ENCODE measurements around the gene EDNRA.

The EDNRA gene

GRCh38 chr4:147566762-147567161 lies 85.9 kb downstream of the EDNRA start:
- H3K4me1 ChIP-seq (ENCODE audit: control insufficient read depth, insufficient read depth, low read length) = no peaks in the 10 kb centered on the region
- no peak overlapping the region for H3K4me3 ChIP-seq (ENCODE audit: low read length)
- H3K27ac ChIP-seq (ENCODE audit: low read length) = no peak overlapping the region
- no peaks in the 10 kb centered on the region for H3K27me3 ChIP-seq (ENCODE audit: control insufficient read depth, insufficient read depth, low read length)
- H3K36me3 ChIP-seq (ENCODE audit: control insufficient read depth, insufficient read depth, low read length) = no peaks in the 10 kb centered on the region
- no peak for DNase-seq (ENCODE audit: low read depth, low spot score)
- H3K9me3 ChIP-seq (ENCODE audit: control insufficient read depth, insufficient read depth, low read length) = no peaks in the 10 kb centered on the region

GRCh38 chr4:147567276-147567675 lies 86.4 kb downstream of the EDNRA start:
- H3K27ac ChIP-seq (ENCODE audit: low read length) = no peak overlapping the region
- H3K36me3 ChIP-seq (ENCODE audit: control insufficient read depth, insufficient read depth, low read length) = no peaks in the 10 kb centered on the region
- no peaks in the 10 kb centered on the region for H3K4me1 ChIP-seq (ENCODE audit: control insufficient read depth, insufficient read depth, low read length)
- WGBS (ENCODE audit: insufficient coverage, insufficient read length) = no CpG with 5 or more reads among the region's 1 CpG
- H3K4me3 ChIP-seq (ENCODE audit: low read length) = no peak overlapping the region
- no peak for DNase-seq (ENCODE audit: low read depth, low spot score)
- no peaks in the 10 kb centered on the region for H3K27me3 ChIP-seq (ENCODE audit: control insufficient read depth, insufficient read depth, low read length)
- H3K9me3 ChIP-seq (ENCODE audit: control insufficient read depth, insufficient read depth, low read length) = no peaks in the 10 kb centered on the region

- no CpG with 5 or more reads among the region's 4 CpGs for WGBS (ENCODE audit: insufficient coverage, insufficient read length)
- H3K9me3 ChIP-seq (ENCODE audit: control insufficient read depth, insufficient read depth, low read length) = no peaks in the 10 kb centered on the region
- H3K27ac ChIP-seq (ENCODE audit: low read length) = no peak overlapping the region
- DNase-seq (ENCODE audit: low read depth, low spot score) = no peak
- no peaks in the 10 kb centered on the region for H3K27me3 ChIP-seq (ENCODE audit: control insufficient read depth, insufficient read depth, low read length)
- no peak overlapping the region for H3K4me3 ChIP-seq (ENCODE audit: low read length)
- no peaks in the 10 kb centered on the region for H3K36me3 ChIP-seq (ENCODE audit: control insufficient read depth, insufficient read depth, low read length)
- H3K4me1 ChIP-seq (ENCODE audit: control insufficient read depth, insufficient read depth, low read length) = no peaks in the 10 kb centered on the region
Observed at GRCh38 chr4:147570616-147571015, 89.7 kb downstream of the EDNRA start.

GRCh38 chr4:147571036-147571770 lies 90.3 kb downstream of the EDNRA start:
- Histone ChIP-seq H3K27ac (ENCODE audit: low read length) (no peak overlapping the region), H3K27me3 (ENCODE audit: control insufficient read depth, insufficient read depth, low read length) (no peaks in the 10 kb centered on the region), H3K9me3 (ENCODE audit: control insufficient read depth, insufficient read depth, low read length) (no peaks in the 10 kb centered on the region), H3K36me3 (ENCODE audit: control insufficient read depth, insufficient read depth, low read length) (no peaks in the 10 kb centered on the region), H3K4me3 (ENCODE audit: low read length) (no peak overlapping the region), H3K4me1 (ENCODE audit: control insufficient read depth, insufficient read depth, low read length) (no peaks in the 10 kb centered on the region)
- DNase-seq (ENCODE audit: low read depth, low spot score) = no peak
- no CpG with 5 or more reads among the region's 5 CpGs for WGBS (ENCODE audit: insufficient coverage, insufficient read length)

- Histone ChIP-seq H3K4me3 (ENCODE audit: low read length) (no peak overlapping the region), H3K4me1 (ENCODE audit: control insufficient read depth, insufficient read depth, low read length) (no peaks in the 10 kb centered on the region), H3K9me3 (ENCODE audit: control insufficient read depth, insufficient read depth, low read length) (no peaks in the 10 kb centered on the region), H3K27me3 (ENCODE audit: control insufficient read depth, insufficient read depth, low read length) (no peaks in the 10 kb centered on the region), H3K27ac (ENCODE audit: low read length) (no peak overlapping the region), H3K36me3 (ENCODE audit: control insufficient read depth, insufficient read depth, low read length) (no peaks in the 10 kb centered on the region)
- no peak for DNase-seq (ENCODE audit: low read depth, low spot score)
- WGBS (ENCODE audit: insufficient coverage, insufficient read length) = no CpG with 5 or more reads among the region's 3 CpGs
Observed at GRCh38 chr4:147576084-147576483, 95.2 kb downstream of the EDNRA start.

- DNase-seq (ENCODE audit: low read depth, low spot score) = no peak
- WGBS (ENCODE audit: insufficient coverage, insufficient read length) = no CpG with 5 or more reads among the region's 6 CpGs
Observed at GRCh38 chr4:147578051-147578476, 97.2 kb downstream of the EDNRA start.

GRCh38 chr4:147578593-147578992 lies 97.7 kb downstream of the EDNRA start:
- Histone ChIP-seq H3K27ac (ENCODE audit: low read length) (no peak overlapping the region), H3K27me3 (ENCODE audit: control insufficient read depth, insufficient read depth, low read length) (no peaks in the 10 kb centered on the region), H3K9me3 (ENCODE audit: control insufficient read depth, insufficient read depth, low read length) (no peaks in the 10 kb centered on the region), H3K36me3 (ENCODE audit: control insufficient read depth, insufficient read depth, low read length) (no peaks in the 10 kb centered on the region), H3K4me3 (ENCODE audit: low read length) (no peak overlapping the region), H3K4me1 (ENCODE audit: control insufficient read depth, insufficient read depth, low read length) (no peaks in the 10 kb centered on the region)
- no peak for DNase-seq (ENCODE audit: low read depth, low spot score)
- WGBS (ENCODE audit: insufficient coverage, insufficient read length) = no CpG with 5 or more reads among the region's 3 CpGs

More at GRCh38 chr4:147578051-147578476, 97.2 kb downstream of the EDNRA start:
- Histone ChIP-seq H3K27ac (ENCODE audit: low read length) (no peak overlapping the region), H3K4me1 (ENCODE audit: control insufficient read depth, insufficient read depth, low read length) (no peaks in the 10 kb centered on the region), H3K9me3 (ENCODE audit: control insufficient read depth, insufficient read depth, low read length) (no peaks in the 10 kb centered on the region), H3K4me3 (ENCODE audit: low read length) (no peak overlapping the region), H3K36me3 (ENCODE audit: control insufficient read depth, insufficient read depth, low read length) (no peaks in the 10 kb centered on the region), H3K27me3 (ENCODE audit: control insufficient read depth, insufficient read depth, low read length) (no peaks in the 10 kb centered on the region)

- H3K36me3 ChIP-seq (ENCODE audit: control insufficient read depth, insufficient read depth, low read length) = no peaks in the 10 kb centered on the region
- no peaks in the 10 kb centered on the region for H3K27me3 ChIP-seq (ENCODE audit: control insufficient read depth, insufficient read depth, low read length)
- no peak overlapping the region for H3K27ac ChIP-seq (ENCODE audit: low read length)
- no peaks in the 10 kb centered on the region for H3K9me3 ChIP-seq (ENCODE audit: control insufficient read depth, insufficient read depth, low read length)
- no peak for DNase-seq (ENCODE audit: low read depth, low spot score)
- no CpG with 5 or more reads among the region's 1 CpG for WGBS (ENCODE audit: insufficient coverage, insufficient read length)
- H3K4me1 ChIP-seq (ENCODE audit: control insufficient read depth, insufficient read depth, low read length) = no peaks in the 10 kb centered on the region
- H3K4me3 ChIP-seq (ENCODE audit: low read length) = no peak overlapping the region
Observed at GRCh38 chr4:147580396-147580795, 99.5 kb downstream of the EDNRA start.

- H3K27ac ChIP-seq (ENCODE audit: low read length) = no peak overlapping the region
- H3K9me3 ChIP-seq (ENCODE audit: control insufficient read depth, insufficient read depth, low read length) = no peaks in the 10 kb centered on the region
- H3K4me3 ChIP-seq (ENCODE audit: low read length) = no peak overlapping the region
- H3K36me3 ChIP-seq (ENCODE audit: control insufficient read depth, insufficient read depth, low read length) = no peaks in the 10 kb centered on the region
- DNase-seq (ENCODE audit: low read depth, low spot score) = no peak
- H3K27me3 ChIP-seq (ENCODE audit: control insufficient read depth, insufficient read depth, low read length) = no peaks in the 10 kb centered on the region
- WGBS (ENCODE audit: insufficient coverage, insufficient read length) = no CpG with 5 or more reads among the region's 6 CpGs
- H3K4me1 ChIP-seq (ENCODE audit: control insufficient read depth, insufficient read depth, low read length) = no peaks in the 10 kb centered on the region
Observed at GRCh38 chr4:147581606-147582350, 100.9 kb downstream of the EDNRA start.

- DNase-seq (ENCODE audit: low read depth, low spot score) = no peak
- Histone ChIP-seq H3K9me3 (ENCODE audit: control insufficient read depth, insufficient read depth, low read length) (no peaks in the 10 kb centered on the region), H3K4me1 (ENCODE audit: control insufficient read depth, insufficient read depth, low read length) (no peaks in the 10 kb centered on the region), H3K27ac (ENCODE audit: low read length) (no peak overlapping the region), H3K27me3 (ENCODE audit: control insufficient read depth, insufficient read depth, low read length) (no peaks in the 10 kb centered on the region), H3K4me3 (ENCODE audit: low read length) (no peak overlapping the region), H3K36me3 (ENCODE audit: control insufficient read depth, insufficient read depth, low read length) (no peaks in the 10 kb centered on the region)
Observed at GRCh38 chr4:147582386-147583060, 101.6 kb downstream of the EDNRA start.

All from iPS DF 6.9 (cell line).